Heart left ventricle (tissue), 16 donors: ENCODE results near the gene GOT1. TPM values are rescaled to one million over a fixed set of nuclear protein-coding genes. Genes with fewer than 3 reads are reported as not detected.

ENCODE experiments used
- ATAC-seq, 4 donors: fragments of 200-7000 bp; cut with Tn5 transposase; one replicate each; pipeline ENCODE4 v1.9.1; 2020 to 2022; ENCODE audit warnings: moderate library complexity in 4 of 4, mild to moderate bottlenecking in 3 of 4, moderate number of reproducible peaks in 1 of 4
- DNase-seq, 5 donors: peaks; one replicate each; pipeline ENCODE4 v3.0.0-alpha.2; 2020
- H3K27ac ChIP-seq, 12 donors: fragments of 200-600 bp; sonication (generic) in 4 of 12; one replicate each; pipeline versions ENCODE4 v1.5.0 to v1.8.0; 2016 to 2022; ENCODE audit warnings: mild to moderate bottlenecking in 2 of 12
- H3K27me3 ChIP-seq, 9 donors: fragments of 200-600 bp; sonication (generic) in 2 of 9; one replicate each; pipeline versions ENCODE4 v1.5.1 to v1.8.0; 2016 to 2022; ENCODE audit warnings: mild to moderate bottlenecking in 3 of 9
- H3K36me3 ChIP-seq, 9 donors: fragments of 200-600 bp; sonication (generic) in 2 of 9; one replicate each; pipeline versions ENCODE4 v1.5.0 to v1.8.0; 2018 to 2022; ENCODE audit warnings: mild to moderate bottlenecking in 2 of 9
- H3K4me1 ChIP-seq, 12 donors: fragments of 200-600 bp; sonication (generic) in 4 of 12; one replicate each; pipeline versions ENCODE4 v1.5.0 to v1.8.0; 2016 to 2022; ENCODE audit warnings: mild to moderate bottlenecking in 3 of 12
- H3K4me3 ChIP-seq, 12 donors: fragments of 200-600 bp; sonication (generic) in 4 of 12; one replicate each; pipeline versions ENCODE4 v1.5.0 to v1.8.0; 2017 to 2022; ENCODE audit warnings: mild to moderate bottlenecking in 9 of 12, moderate library complexity in 4 of 12
- H3K9me3 ChIP-seq, 12 donors: fragments of 200-600 bp; sonication (generic) in 4 of 12; one replicate each; pipeline versions ENCODE4 v1.5.0 to v1.8.0; 2016 to 2022; ENCODE audit warnings: mild to moderate bottlenecking in 1 of 12
- POLR2A ChIP-seq, 2 donors: fragments of 450-650 bp; IDR thresholded peaks; one replicate each; pipeline ENCODE4 v1.6.1; 2017; ENCODE audit warnings: antibody characterized with exemption in 2 of 2, mild to moderate bottlenecking in 2 of 2, moderate library complexity in 2 of 2
- WGBS, 4 donors: extraction: QIAGEN DNeasy Blood & Tissue Kit in 2 of 4; methylation state at CpG; one replicate each; pipeline versions ENCODE4 v1.1.5 to v1.1.7; 2013 to 2018; 5-methylcytosine and 5-hydroxymethylcytosine counted together
- intact Hi-C, 10 donors: fragments of 100-400 bp; cut with DNase I; formaldehyde crosslinking; loops; one replicate each; pipeline versions ENCODE4 v1.11.1 to v1.14.2; 2022
- polyA plus RNA-seq, 2 donors: library from polyadenylated mRNA; stranded (reverse); fragments of 200-250 nt; gene quantifications; one replicate each; pipeline ENCODE4 v1.2.3, GENCODE V29; 2013
- total RNA-seq, 9 donors: library from RNA; depleted of rRNA in 2 of 9; stranded (reverse); fragments of >200 nt in 2 of 9; fragmentation: NEBNext Ultra II Directional in 3 of 9; extraction: Animal tissue kit (Norgen Biotek cat#: 25700) in 3 of 9; gene quantifications; one replicate each; pipeline versions ENCODE4 v1.1.0 to v1.2.4, GENCODE V29; 2016 to 2023
- TF ChIP-seq, protein P1 (sequence below), 12 donors: fragments of 200-600 bp; sonication (generic) in 4 of 12; IDR thresholded peaks; one replicate each; pipeline versions ENCODE4 v1.5.0 to v1.8.0; 2018 to 2022; ENCODE audit warnings: antibody characterized with exemption in 12 of 12, mild to moderate bottlenecking in 5 of 12
- donor health status: ischemic (EF 13 %, LVEDD 7.1; RV severe dilation, severe dysfunction).
- donor health status: healthy with polysubstance abuse.
- donor health status: DM: no; HTN: yes; CAD: no.
- donor health status: DM: no; HTN: no; CAD: no.
- donor health status: ischemic (EF 25% LVEDD 6.9; RV normal size, moderate dysfunction).
- donor health status: ischemic (EF 25% LVEDD 5.7; RV mildly dilated, moderate dysfunction).
- donor health status: healthy.
- donor health status: DM: yes; HTN: yes; CAD: no.
- donor health status: ischemic (EF 35%, LVEDD 5.7; RV mildly dilated, moderate dysfunction).
- donor health status: nonischemic (EF 11% LVEDD 7.7; RV severe dilation, severe dysfunction).
- donor health status: DM: yes; HTN: yes; CAD: no.
- donor health status: PGD.
- donor health status: ischemic (EF 29% LVEDD 5.4; RV normal size, mild dysfunction).
- donor health status: nonischemic (EF 23%, LVEDD 6.1; RV moderate dilation, normal function).

The GOT1 gene
- total and polyA plus RNA-seq, 11 donors: 259 to 815 (median 505) TPM

DNA sequence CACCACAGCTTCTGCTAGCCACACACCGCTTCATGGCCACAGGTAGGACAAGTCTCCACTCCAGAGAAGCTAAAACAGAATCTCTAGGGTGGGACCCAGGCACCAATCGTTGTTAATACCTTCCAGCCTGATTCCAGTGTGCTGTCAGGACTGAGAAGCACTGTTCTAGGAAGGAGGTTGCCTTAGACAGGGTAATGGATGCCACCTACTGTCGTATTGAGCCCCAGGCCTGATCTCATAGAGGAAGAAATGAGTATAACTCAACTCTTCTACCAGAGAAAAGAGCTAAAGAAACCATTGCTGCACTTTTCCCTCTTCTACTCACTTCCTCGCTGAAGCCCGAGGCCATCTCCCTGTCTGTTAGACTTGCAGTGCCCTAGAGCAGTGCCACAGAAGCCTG lies 69.5 kb downstream of the GOT1 start:
- DNase-seq: no peak
- Histone ChIP-seq H3K4me1 (no peaks in the 10 kb centered on the region), H3K27me3 (no peaks in the 10 kb centered on the region), H3K9me3 (no peaks in the 10 kb centered on the region), H3K27ac (no peak overlapping the region), H3K4me3 (no peak overlapping the region), H3K36me3 (no peaks in the 10 kb centered on the region)
- no peak for TF ChIP-seq POLR2A (IDR thresholded peaks at IDR 0.05)
- TF ChIP-seq, protein P1, sequence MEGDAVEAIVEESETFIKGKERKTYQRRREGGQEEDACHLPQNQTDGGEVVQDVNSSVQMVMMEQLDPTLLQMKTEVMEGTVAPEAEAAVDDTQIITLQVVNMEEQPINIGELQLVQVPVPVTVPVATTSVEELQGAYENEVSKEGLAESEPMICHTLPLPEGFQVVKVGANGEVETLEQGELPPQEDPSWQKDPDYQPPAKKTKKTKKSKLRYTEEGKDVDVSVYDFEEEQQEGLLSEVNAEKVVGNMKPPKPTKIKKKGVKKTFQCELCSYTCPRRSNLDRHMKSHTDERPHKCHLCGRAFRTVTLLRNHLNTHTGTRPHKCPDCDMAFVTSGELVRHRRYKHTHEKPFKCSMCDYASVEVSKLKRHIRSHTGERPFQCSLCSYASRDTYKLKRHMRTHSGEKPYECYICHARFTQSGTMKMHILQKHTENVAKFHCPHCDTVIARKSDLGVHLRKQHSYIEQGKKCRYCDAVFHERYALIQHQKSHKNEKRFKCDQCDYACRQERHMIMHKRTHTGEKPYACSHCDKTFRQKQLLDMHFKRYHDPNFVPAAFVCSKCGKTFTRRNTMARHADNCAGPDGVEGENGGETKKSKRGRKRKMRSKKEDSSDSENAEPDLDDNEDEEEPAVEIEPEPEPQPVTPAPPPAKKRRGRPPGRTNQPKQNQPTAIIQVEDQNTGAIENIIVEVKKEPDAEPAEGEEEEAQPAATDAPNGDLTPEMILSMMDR (IDR thresholded peaks at IDR 0.05): no peak
- intact Hi-C loops: loop anchor here in 1 of 10 donors (10.0 kb wide), 1 partner anchor 896 kb away; no protein-coding TSS in a partner anchor
- 64 to 81% (median 73%) methylated on average over 5 of the region's 5 CpGs for WGBS, 4 donors
- no peak for ATAC-seq

DNA sequence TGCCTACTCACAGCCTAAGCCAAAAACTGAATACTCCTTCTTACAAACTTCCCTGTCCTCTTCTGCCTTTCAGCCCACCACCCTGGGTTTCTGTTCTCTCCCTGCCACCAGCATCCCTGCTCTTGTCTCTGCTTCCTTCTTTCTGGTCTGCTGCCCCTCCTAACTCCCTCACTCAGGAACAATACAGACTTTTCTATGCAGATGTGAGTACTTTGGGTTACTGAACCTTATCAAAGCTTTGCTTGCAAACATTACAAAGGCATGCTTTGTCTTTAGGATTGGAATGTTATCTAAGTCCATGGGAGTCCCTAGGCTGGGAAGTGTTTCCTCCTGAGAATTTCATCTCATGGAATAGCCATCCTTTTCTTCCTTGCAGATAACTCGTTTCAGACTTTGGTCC lies 72.3 kb downstream of the GOT1 start:
- intact Hi-C loops: no loop called here
- TF ChIP-seq, protein P1 (IDR thresholded peaks at IDR 0.05): no peak
- TF ChIP-seq POLR2A (IDR thresholded peaks at IDR 0.05): no peak
- Histone ChIP-seq H3K27me3 (peaks cover 0 to 18% (median 0%) of the 10 kb centered on the region in 9 donors), H3K4me1 (no peaks in the 10 kb centered on the region), H3K9me3 (no peaks in the 10 kb centered on the region), H3K36me3 (no peaks in the 10 kb centered on the region), H3K4me3 (no peak overlapping the region), H3K27ac (no peak overlapping the region)
- 50 to 77% (median 53%) methylated on average over 1 of the region's 1 CpG for WGBS, 4 donors
- no peak for ATAC-seq
- no peak for DNase-seq

DNA sequence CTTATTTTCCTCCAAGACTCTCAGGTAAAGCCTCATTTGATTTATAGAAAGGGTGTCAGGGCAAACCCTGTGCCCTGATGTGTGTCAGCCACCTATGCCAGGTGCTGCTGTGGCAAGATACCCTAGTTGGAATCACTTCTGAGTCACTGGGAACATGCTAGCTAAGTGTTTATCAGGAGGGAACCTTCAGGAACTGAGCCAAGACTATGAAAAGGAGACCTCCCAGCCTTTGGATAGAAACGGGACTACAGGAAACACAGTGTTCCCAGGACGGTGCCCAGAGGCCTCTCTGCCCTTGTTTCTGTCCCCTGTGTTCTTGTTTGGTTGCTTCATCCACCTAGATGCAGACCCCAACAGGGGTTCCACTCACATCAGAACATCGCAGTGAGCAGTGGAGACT lies 72.7 kb downstream of the GOT1 start:
- no peak overlapping the region for H3K27ac ChIP-seq
- no peaks in the 10 kb centered on the region for H3K36me3 ChIP-seq
- H3K27me3 ChIP-seq: peaks cover 0 to 22% (median 0%) of the 10 kb centered on the region in 9 donors
- DNase-seq (no peak), ATAC-seq (peak in 1 of 4 donors; percentile 34)
- H3K9me3 ChIP-seq: no peaks in the 10 kb centered on the region
- H3K4me3 ChIP-seq: no peak overlapping the region
- WGBS, 4 donors: 27 to 48% (median 37%) methylated on average over 3 of the region's 3 CpGs
- intact Hi-C loops: no loop called here
- H3K4me1 ChIP-seq: no peaks in the 10 kb centered on the region
- no peak for TF ChIP-seq POLR2A (IDR thresholded peaks at IDR 0.05)

DNA sequence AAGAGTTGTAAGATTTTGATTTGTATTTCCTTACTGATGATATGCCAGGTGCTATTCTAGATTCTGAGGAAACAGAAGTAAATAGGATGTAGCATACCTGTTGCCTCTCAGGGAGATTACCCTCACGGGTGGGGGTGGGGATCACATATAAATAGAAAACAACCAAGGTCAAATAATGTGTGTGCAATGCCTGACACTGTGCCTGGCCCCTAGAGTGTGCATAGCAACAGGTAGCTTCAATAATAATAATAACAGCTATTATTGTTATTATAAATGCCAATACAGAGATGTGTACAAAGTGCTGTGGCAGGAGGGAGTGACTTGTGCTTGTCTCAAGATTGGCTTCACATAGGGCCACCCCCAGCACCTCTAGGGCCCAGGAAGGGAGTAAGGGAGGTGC lies 77.2 kb downstream of the GOT1 start:
- no peak for TF ChIP-seq POLR2A (IDR thresholded peaks at IDR 0.05)
- TF ChIP-seq, protein P1 (IDR thresholded peaks at IDR 0.05): no peak
- 67 to 83% (median 72%) methylated on average over 1 of the region's 1 CpG for WGBS, 4 donors
- ATAC-seq: no peak
- Histone ChIP-seq H3K36me3 (no peaks in the 10 kb centered on the region), H3K9me3 (no peaks in the 10 kb centered on the region), H3K27me3 (peaks cover 0 to 24% (median 0%) of the 10 kb centered on the region in 9 donors), H3K4me3 (no peak overlapping the region), H3K27ac (no peak overlapping the region), H3K4me1 (no peaks in the 10 kb centered on the region)
- no peak for DNase-seq
- intact Hi-C loops: no loop called here

DNA sequence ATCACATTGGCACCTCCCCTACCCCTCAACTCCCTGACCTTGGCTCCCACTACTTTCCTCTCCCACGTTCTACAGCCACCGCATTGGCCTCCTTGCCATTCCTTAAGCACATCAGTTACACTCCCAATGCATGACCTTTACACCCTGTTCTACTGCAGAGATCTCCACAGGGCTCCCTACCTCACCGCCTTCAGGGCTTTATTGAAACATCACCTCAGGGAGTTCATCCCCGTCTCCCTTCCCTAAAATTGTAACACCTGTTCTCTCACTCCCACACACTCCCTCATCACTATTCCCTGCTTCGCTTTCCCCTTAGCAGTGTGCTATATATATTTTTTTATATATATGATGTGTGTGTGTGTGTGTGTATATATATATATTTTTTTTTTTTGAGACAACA lies 82.8 kb downstream of the GOT1 start:
- Histone ChIP-seq H3K27me3 (peaks cover 0 to 6% (median 0%) of the 10 kb centered on the region in 9 donors), H3K4me3 (no peak overlapping the region), H3K9me3 (no peaks in the 10 kb centered on the region), H3K27ac (no peak overlapping the region), H3K36me3 (no peaks in the 10 kb centered on the region), H3K4me1 (peaks cover 0 to 3% (median 0%) of the 10 kb centered on the region in 12 donors)
- TF ChIP-seq, protein P1 (IDR thresholded peaks at IDR 0.05): no peak
- no peak for TF ChIP-seq POLR2A (IDR thresholded peaks at IDR 0.05)
- intact Hi-C loops: no loop called here
- ATAC-seq (no peak), DNase-seq (no peak)
- 72 to 85% (median 79%) methylated on average over 5 of the region's 5 CpGs for WGBS, 4 donors
